Fibroblast of mammary gland (primary cell): ENCODE measurements around the gene TGM3.
"Not testable (repeated sequence)": the region's sequence is repeated elsewhere in the genome, so short reads cannot be mapped to it uniquely, and the experiment has no call there.

Source experiments
- DNase-seq: peaks from one replicate; pipeline ENCODE4 v3.0.0-alpha.2; 2010; ENCODE audit warnings: low read depth
- H3K4me3 ChIP-seq: 2 replicates; pipeline ENCODE4 v1.5.1; 2011; ENCODE audit warnings: low read depth, mild to moderate bottlenecking, low read length, moderate library complexity; ENCODE audit not compliant: control insufficient read depth
- TF ChIP-seq, protein P1 (sequence below): conservative IDR thresholded peaks from 2 replicates; pipeline ENCODE4 v1.5.1; 2011; ENCODE audit warnings: low read depth, low read length, inconsistent platforms; ENCODE audit not compliant: control insufficient read depth, insufficient read depth

The TGM3 gene

GRCh38 chr20:2254333-2254732 is 41.5 kb upstream of the TGM3 start:
- peak; percentile 28 for DNase-seq
- TF ChIP-seq, protein P1, sequence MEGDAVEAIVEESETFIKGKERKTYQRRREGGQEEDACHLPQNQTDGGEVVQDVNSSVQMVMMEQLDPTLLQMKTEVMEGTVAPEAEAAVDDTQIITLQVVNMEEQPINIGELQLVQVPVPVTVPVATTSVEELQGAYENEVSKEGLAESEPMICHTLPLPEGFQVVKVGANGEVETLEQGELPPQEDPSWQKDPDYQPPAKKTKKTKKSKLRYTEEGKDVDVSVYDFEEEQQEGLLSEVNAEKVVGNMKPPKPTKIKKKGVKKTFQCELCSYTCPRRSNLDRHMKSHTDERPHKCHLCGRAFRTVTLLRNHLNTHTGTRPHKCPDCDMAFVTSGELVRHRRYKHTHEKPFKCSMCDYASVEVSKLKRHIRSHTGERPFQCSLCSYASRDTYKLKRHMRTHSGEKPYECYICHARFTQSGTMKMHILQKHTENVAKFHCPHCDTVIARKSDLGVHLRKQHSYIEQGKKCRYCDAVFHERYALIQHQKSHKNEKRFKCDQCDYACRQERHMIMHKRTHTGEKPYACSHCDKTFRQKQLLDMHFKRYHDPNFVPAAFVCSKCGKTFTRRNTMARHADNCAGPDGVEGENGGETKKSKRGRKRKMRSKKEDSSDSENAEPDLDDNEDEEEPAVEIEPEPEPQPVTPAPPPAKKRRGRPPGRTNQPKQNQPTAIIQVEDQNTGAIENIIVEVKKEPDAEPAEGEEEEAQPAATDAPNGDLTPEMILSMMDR = no peak

DNA sequence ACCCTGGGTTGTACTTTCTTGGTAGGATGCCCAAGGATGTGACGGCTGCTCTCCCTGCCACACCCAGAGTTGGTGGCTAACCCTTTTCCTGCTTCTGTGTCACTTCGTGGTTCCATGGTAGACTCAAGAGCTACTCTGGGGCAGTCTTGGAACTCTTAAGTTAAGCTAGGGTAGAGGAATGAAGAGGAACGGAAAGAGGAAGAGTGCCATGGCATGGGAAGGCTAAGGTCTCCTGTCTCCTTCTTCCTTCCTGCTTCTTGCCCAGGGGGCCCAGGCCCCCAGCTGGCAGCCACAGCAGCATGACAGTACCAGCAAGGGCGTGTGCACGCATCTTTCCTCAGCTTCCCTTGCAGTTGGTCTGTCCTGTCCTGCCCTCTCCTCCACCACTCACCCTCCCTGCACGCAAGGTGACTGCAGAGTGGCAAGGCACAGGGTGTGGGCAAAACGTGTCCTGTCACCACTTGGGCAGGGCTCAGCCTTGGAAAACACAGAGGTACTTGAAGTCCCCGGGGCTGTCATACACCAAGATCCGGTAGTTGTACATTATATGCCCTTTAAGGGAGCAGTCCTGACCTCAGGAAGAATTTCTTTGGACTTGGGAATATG is 39.8 kb upstream of the TGM3 start:
- TF ChIP-seq, protein P1 = no peak
- no peak overlapping the region for H3K4me3 ChIP-seq
- no peak for DNase-seq

More at GRCh38 chr20:2254333-2254732, 41.5 kb upstream of the TGM3 start:
- no peak overlapping the region for H3K4me3 ChIP-seq

GRCh38 chr20:2259731-2260130 is 36.1 kb upstream of the TGM3 start:
- DNase-seq = no peak
- no peak overlapping the region for H3K4me3 ChIP-seq
- TF ChIP-seq, protein P1 = no peak

- DNase-seq = no peak
- TF ChIP-seq, protein P1 = no peak
- H3K4me3 ChIP-seq = no peak overlapping the region
Observed at GRCh38 chr20:2260250-2260649, 35.6 kb upstream of the TGM3 start.

- TF ChIP-seq, protein P1 = no peak
- no peak for DNase-seq
- no peak overlapping the region for H3K4me3 ChIP-seq
Observed at GRCh38 chr20:2261046-2261485, 34.7 kb upstream of the TGM3 start.

GRCh38 chr20:2261629-2262028 is 34.2 kb upstream of the TGM3 start:
- TF ChIP-seq, protein P1 = no peak
- DNase-seq = no peak
- no peak overlapping the region for H3K4me3 ChIP-seq

DNA sequence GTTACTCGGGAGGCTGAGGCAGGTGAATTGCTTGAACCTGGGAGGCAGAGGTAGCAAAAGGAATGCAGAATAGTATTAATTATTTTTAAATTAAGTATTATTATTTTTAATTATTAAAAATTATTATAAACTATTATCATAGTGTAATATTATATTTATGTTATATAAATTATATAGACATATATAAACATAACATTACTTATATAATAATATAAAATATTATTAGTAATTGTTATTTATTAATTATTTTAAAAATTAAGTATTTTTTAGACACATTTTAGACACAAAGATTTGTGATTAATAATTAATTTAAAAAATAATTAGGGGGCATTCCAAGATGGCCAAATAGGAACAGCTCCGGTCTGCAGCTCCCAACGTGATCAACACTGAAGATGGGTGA is 31.7 kb upstream of the TGM3 start:
- TF ChIP-seq, protein P1 = no peak
- H3K4me3 ChIP-seq = no peak overlapping the region
- DNase-seq = no peak

GRCh38 chr20:2264621-2265374 is 31.0 kb upstream of the TGM3 start:
- not testable (repeated sequence) for H3K4me3 ChIP-seq, DNase-seq
